GM19328 (cell line): ENCODE results near the gene STK11.

ENCODE experiments used
- ATAC-seq: cut with Tn5 transposase; IDR thresholded peaks from one replicate; pipeline ENCODE4 v1.9.1; 2021; ENCODE audit warnings: mild to moderate bottlenecking, moderate library complexity; ENCODE audit not compliant: unreplicated experiment

Gene STK11

DNA sequence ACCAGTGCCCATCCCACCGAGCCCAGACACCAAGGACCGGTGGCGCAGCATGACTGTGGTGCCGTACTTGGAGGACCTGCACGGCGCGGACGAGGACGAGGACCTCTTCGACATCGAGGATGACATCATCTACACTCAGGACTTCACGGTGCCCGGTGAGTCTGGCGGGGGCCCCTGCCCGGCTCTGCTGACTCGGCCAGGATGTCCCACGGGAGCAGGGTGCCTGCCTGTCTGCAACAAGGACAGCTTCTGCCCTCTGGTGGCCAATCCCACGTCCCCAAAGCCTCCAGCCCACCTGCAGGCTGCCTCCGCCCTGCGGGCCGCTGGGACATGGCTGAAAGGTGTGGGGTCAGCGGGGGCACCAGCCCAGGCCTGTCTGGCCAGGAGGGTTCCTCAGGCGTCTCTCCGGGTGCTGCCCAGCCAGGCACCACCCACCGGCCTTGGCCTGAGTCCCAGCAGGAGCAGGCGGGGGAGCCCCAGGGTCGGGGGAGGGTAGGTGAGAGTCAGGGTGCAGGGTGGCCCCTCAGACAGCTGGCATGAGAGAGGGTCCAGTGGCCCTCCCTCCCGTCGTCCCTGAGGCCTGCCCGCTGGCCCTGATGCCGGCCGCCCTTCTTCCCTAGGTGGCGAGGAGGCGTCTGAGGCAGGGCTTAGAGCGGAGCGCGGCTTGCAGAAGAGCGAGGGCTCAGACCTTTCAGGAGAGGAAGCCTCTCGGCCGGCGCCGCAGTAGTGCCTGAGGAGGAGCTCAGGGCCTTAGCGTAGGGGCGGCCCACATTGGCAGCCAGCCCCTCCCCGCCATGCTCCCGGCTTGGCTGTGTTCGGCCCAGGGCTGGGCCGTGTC is 17.7 kb downstream of the STK11 start:
- ATAC-seq, result no peak

DNA sequence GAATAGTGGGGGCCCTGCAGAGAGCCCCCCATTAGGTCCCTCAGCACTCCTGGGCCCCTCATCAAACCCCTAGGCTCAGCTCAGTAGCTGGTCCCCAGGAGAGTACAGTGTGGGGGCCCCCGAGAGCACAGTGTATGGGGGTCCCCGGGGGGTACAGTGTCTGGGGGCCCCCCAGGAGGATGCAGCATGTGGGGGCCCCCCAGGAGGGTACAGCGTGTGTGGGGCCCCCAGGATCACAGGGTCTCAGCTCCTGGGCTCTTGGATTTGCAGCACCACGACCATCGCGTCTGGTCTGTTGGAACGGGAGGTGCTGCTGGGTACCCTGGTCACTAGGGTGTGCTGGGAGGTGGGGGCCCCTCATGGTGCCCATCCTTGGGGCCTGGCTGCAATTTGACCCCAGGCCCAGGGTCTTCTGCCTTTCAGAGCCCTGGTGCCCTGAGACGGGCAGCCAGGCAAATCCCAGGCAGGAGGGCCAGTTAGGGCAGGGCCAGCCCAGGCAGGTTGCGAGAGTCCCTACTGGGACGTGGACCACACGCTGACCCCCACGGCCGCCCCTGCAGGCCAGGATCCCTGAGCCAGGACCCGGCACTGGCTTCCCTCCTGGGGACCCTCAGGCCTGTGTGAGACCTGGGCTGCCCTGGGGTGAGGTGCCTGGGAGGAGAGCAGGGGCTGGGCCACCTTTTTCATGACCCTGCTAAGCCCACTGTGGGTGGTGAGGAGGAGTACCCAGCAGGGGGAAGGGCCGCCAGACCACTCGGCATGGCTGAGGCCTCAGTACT is 18.7 kb downstream of the STK11 start:
- ATAC-seq, result no peak

DNA sequence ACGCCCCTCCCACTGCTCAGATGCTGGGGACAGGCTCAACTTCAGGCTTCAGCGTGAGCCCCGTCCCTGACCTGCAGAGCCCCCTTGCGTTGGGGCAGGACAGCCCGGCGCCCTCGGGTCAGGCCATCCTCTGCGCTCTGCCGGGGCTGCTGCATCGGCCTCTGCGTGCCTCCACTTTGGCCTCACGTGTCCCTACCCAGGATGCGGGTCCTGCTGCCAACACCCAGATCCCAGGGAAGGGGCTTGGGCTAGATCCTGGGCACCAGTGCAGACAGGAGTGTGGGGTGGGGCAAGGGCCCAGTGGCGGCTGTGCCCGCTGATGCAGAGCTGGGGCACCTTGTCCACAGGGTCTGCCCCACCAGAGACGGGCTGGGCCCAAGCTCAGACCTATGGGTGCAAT is 19.3 kb downstream of the STK11 start:
- no peak for ATAC-seq

DNA sequence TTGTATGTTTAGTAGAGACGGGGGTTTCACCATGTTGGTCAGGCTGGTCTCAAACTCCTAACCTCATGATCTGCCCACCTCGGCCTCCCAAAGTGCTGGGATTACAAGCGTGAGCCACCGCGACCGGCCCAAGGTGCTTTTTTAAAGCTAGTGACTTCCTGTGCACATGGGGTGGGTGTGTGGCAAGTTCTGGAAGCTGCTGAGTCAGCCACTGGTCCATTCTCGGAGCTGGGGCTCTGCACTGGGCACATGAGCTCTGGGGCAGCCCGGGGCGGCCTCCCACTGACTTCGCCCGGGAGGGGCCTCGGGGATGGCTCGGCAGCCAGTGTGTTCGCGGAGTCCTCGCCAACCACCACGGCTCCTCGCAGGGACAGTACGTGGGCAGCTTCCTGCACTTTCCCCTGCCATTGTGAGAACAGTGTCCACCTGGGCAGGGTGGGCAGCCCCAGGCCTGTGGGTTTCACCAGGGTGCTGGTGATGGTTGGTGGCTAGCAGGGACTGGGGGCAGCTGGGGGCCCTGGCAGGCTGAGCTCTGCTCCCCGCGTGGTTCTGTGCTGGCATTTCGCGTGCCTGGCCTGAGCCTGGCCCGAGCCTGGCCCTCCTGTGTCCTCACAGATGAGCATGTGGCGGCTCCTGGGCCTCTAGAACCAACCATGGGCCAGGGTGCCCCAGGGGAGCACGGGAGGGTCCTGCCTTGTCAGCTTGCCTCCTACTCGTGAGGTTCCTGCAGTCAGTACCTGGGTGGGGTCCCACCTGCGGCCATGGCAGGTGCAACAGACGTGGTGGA is 20.1 kb downstream of the STK11 start:
- no peak for ATAC-seq

DNA sequence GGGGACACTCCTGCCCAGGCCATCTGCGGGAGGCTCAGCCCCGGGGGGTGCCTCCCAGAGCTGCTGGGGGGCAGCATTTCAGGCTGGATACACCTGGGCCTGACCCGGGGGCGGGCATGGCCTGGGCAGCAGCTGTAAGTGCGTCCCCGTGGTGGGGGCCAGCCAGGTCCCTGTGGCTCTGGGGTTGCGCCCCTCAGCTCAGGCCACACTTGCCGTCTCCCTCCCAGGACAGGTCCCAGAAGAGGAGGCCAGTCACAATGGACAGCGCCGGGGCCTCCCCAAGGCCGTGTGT is 20.6 kb downstream of the STK11 start:
- ATAC-seq, result no peak

DNA sequence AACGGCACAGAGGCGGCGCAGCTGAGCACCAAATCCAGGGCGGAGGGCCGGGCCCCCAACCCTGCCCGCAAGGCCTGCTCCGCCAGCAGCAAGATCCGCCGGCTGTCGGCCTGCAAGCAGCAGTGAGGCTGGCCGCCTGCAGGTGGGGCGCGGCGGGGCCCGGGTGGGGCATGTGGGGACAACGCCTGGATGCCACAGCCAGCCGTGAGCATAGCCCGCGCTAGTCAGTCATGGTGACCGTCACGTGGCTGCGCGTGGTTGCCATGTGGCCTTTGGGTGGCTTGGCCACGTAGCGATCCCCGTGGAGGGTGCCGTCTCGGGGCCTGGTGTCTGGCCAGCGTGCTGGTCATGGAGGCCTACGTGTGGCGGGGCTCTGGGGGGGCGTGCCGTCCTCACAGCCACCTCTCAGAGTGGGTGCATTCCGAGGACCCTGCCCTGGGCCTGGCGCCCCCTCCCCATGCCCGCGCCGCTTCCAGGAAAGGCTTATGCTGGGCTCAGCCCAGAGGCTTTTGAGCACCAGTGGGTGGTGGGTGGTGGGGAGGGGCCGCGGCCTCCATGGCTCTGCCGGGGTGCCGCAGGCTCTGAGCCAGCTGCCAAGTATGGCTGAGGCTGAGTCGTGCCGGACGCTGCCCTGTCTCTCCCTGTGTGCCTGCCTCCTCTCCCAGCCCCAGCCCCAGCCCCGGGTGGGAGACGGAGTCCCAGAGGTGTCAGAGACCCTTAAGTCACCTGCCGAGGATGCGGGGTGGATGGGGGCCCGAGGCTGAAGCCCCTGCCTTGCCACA is 21.1 kb downstream of the STK11 start:
- ATAC-seq, result no peak

DNA sequence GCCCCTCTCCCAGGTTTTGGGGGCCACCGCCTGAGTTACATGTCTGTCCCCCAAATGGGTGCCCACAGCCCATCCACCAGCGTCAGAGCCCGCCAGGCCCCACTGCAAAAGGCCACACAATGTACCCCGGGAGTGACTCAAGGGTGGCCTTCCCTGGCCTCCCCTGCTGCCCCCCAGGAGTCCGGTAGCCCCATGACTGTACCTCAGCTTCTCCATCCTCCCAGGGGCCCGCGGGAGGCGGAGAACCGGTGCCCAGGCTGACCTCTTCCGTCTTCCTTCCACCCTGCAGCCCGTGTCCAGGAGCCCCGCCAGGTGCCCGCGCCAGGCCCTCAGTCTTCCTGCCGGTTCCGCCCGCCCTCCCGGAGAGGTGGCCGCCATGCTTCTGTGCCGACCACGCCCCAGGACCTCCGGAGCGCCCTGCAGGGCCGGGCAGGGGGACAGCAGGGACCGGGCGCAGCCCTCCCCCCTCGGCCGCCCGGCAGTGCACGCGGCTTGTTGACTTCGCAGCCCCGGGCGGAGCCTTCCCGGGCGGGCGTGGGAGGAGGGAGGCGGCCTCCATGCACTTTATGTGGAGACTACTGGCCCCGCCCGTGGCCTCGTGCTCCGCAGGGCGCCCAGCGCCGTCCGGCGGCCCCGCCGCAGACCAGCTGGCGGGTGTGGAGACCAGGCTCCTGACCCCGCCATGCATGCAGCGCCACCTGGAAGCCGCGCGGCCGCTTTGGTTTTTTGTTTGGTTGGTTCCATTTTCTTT is 21.9 kb downstream of the STK11 start:
- no peak for ATAC-seq

DNA sequence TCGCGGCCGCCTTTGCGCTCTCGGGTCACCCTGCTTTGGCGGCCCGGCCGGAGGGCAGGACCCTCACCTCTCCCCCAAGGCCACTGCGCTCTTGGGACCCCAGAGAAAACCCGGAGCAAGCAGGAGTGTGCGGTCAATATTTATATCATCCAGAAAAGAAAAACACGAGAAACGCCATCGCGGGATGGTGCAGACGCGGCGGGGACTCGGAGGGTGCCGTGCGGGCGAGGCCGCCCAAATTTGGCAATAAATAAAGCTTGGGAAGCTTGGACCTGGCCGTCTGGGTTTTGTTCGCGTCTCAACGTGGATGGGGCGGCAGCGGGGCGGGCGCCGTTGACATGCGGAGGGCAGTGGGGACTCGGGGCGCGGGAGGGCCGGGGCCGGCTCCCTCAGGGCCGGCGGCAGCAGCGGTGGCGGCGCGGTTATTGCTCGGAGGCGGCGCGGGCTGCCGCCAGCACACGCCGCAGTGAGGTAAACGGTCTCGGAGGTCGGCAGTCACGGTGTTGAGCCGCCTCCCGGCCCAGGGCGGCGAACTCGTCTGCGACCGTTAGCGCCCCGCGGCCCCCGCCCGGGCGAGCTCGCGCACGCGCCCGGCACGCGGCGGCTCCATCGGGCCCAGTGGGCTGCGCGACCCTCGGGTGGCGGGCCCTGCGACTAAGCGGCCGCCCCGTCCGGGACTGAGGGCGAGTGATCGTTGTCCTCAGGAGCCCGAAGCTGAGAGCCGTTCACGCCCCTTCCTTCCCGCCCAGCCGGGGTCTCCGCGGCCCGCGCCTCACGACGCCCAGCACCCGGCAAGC is 22.8 kb downstream of the STK11 start:
- no peak for ATAC-seq

DNA sequence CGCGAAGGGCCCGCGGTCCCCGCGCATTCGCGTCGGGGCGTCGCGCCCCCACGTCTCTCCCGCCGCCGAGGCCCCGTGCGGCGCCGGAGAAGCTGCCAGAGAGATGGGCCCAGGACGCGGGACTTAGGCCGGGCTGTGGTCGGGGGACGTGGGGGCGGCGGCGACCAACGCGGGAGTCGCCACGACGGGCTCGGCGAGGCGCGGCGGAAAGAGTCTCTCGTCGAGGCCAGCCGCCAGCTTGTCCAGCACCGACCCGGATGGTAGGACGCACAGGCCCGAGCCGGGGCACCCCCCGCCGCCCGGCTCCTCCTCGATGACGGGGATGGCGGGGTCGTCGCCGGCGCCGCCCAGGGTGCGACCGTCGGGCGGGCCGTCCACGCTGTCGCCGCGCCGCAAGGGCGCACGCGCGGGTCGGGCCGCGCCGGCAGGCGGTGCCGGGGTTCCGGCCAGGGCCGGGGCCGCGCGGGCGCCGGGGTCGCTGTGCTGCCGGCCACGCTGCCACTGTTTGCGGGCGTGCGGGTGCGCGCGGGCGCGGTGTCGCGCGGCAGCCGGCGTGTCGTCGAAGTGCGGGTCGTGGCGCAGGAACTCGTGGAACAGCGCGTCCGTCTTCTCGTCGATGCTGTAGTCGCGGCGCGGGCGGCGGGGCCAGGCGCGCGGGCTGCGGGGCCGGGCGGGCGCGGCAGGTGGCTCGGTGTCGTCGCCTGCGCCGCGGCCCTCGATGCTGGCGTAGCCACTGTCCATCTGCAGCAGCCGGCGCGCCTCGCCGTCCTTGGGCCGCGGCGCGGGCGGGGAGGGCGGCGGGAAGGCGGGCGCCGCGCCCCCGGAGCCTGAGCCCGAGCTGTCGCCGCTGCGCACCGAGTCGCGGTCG is 23.7 kb downstream of the STK11 start:
- ATAC-seq, result no peak

DNA sequence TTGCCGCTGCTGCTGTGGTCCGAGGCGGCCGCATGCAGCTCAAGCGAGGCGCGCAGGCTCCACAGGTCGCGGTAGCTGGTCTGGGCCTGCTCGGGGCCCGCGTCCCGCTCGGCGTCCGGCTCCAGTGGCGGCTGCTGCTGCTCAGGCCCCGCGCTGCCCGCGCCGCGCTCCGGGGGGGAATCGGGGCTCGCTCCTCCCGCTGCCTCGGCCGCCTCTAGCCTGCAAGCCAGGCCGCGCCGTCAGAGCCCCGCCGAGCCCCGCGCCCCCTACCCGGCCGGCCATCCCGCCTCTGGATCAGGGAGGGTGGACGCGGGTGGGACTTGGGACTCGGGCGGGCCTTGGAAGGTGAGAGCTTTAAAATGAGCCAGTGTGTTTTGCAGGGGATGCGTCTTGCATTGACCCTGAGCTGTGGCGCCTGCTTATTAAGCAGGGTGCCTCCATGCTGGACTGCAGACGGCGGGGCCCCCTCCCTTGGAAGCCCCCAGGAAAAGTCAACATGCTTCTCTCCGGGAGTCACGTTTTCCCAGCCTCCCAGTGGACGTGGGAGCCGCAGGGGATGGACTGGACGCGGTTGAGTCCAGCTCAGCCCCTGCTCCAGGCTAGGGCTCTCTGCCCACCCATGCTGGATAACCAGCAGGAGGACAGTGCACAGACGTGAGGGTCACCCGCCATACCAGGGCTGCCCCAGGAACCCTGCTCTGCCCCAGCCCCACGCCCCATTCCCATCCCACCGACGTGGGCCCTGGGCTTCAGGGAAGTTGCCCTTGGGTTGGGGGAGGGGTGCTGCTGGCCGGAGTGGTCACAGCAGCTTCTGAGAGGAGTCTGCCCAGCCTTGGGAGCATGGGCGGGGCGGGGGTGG is 24.6 kb downstream of the STK11 start:
- no peak for ATAC-seq

DNA sequence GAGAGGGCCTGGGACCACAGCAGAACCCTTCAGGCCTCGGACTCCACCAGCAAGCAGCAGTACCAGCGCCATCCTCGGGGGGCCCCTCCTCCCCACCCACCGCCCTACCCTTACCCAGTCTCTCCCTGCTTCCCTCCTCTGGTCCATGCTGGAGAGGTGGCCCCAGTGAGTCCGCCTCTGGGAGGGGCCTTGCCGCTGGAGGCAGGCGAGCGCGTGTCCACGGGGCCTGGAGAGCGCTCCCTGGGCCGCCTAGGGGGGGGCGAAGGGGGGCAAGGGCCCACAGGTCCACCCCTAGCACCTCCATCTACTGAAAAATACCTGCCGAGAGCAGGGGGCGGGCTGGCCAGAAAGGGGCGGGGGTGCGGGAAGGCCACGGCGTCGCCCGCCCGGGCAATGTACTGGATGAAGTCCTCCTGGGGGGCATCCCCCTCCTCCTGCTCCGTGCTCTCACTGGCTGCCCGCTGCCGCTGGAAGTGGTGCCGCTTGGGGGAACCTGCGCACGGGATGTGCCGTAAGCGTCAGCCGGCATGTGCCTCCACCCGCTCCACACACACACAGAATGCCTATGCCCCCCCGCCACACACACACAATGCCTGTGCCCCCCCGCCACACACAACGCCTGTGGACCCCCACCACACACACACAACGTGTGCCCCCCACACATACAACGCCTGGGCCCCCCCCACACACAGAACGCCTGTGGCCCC is 25.4 kb downstream of the STK11 start:
- ATAC-seq, result no peak

DNA sequence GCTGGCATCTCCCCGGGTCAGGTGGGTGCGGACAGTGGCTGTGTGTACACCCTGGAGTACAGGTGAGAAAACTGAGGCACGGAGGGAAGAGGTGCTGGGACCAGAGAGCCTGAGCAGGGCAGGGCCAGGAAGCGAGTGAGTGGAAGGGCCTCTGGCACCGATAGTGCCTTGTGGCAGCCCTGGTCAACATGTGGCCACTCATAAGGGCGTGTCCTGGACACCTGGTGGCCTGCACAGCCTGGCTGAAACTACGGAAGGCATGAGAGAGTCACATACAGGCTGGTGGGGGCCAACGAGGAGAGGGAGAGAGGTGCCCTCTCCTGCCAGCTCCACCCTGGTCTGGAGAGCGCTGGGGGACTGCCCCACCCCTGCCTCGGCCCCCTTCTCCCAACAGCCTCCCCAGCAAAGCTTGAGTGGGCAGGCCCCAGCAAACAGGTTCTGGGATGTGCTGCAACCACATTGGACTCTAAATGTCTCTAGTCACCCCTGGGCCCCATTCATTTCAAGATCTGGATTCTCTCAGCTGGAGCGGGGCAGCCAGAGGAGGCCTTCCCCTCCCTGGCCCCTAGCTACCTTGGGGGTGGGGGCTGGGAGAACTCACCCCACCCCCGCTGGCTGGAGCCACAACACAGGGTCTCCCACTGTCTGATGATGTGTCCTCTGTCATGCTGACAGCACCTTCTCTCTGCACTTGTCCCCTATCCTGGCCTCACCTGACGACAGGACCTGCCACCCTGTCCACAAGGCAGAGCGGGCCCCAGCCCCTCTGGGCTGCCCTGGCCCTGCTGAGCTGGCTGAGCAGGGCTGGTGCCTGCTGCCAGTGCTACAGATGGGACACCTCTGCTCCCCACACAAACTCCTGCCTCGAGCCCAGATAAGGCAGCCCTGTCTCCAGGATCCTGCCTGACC is 26.4 kb downstream of the STK11 start:
- no peak for ATAC-seq

DNA sequence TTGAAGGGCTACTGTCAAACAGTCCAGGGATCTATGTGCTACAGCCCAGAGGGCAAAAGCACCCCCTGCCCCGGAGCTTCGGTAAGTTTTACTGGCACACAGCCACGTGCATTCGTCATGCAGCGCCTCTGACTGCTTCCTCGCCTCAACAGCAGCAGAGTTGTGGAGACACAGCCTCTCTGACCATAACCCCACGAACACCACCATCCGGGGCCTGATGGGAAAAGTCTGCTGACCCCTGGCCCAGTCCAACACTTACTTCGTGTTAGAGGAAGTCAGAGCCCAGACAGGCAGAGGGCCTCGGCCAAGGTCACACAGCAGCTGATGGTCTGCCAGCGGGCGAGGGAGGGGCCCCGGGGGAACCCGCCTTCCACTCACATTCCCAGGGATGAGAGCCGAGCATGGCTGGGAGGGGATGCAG is 27.1 kb downstream of the STK11 start:
- ATAC-seq, result no peak

DNA sequence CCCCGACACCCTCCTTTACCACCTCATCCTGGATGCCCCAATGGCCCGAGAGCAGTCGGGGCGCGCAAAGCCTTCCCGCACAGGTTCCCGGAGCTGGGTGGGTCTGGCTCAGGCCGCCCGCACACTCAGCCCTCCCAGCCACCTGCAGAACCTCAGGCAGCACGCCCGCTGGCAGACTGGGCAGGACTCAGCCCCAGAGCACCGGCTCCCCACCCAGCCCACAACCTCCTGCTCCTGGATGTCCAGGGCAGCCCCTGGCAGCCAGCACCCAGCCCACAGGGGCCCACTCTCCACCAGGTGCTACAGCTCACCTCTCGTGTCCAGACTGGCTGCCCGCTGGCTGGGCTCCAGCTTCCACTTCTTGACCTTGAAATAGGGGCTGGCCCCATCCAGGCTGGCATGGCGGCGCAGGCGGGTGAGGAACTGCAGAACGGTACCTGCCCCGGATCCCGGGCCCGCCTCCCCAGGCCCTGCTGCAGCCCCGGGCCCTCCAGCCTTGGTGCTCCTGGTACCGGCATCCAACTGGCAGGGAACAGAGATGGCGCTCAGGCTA is 27.6 kb downstream of the STK11 start:
- no peak for ATAC-seq
